ENCODE data around the gene GARNL3.

- TF ChIP-seq CTCF (IDR thresholded peaks at IDR 0.05) = no peak
- TF ChIP-seq POLR2A (IDR thresholded peaks at IDR 0.05) = no peak
Measured at GRCh38 chr9:127231666-127232065, 32.9 kb upstream of the GARNL3 start.

All from heart left ventricle (tissue), 13 donors.